NCI-H774 (cell line): ENCODE data around the gene ZFYVE21.
"Not testable (repeated sequence)": the region's sequence is repeated elsewhere in the genome, so short reads cannot be mapped to it uniquely, and the experiment has no call there.

Experiments used
- DNase-seq: peaks from one replicate; lab custom pipeline; 2025; lab: John Stamatoyannopoulos, UW

The ZFYVE21 gene

DNA sequence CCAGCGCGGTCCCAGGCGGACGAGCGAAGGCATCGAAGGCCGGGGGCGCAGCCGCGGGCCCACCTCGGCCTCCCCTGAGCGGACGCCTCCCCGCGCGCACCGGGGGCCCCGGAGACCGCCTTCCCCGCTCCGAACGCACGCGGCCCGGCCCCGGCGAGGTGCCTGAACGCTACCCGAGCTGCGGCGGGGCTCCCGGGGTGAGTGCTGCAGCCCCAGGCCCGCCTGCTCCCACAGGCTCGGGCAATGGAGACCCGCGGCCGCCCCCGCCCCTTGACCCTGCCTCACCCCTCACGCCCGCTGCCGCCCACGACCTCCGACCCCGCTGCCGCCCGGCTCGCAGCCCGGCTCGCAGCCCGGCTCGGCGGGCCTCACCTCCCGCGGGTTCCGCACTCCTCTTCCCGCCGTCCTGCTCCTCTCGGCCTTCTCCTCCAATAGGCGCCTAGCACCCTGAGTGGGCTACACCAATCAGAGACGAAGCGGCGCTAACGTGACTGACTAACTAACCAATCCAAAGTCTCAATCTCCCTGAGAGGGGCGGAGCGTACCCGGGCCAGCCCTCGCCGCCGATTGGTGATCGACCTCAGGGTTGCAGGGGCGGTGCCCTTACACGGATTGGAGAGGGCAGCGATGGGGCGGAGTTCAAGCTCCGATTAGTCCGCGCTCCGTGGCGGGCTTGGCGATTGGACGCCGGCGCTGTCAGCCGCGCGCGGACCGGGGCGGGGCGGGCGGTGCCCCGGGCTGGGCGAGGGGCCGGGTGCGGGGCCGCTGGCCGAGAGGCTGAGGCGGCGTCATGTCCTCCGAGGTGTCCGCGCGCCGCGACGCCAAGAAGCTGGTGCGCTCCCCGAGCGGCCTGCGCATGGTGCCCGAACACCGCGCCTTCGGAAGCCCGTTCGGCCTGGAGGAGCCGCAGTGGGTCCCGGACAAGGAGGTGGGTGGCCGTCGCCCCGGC lies at the start of gene ZFYVE21, which contains the start of gene XRCC3:
ZFYVE21 (plus strand) TSS at position 759 of the 949 bp plus-strand sequence; CDS start at position 791, 32 bp downstream.
XRCC3 (minus strand) TSS at position 400 of the 949 bp plus-strand sequence. CDS start 4,364 bp downstream, outside the sequence.
- peak; percentile 100 for DNase-seq

DNA sequence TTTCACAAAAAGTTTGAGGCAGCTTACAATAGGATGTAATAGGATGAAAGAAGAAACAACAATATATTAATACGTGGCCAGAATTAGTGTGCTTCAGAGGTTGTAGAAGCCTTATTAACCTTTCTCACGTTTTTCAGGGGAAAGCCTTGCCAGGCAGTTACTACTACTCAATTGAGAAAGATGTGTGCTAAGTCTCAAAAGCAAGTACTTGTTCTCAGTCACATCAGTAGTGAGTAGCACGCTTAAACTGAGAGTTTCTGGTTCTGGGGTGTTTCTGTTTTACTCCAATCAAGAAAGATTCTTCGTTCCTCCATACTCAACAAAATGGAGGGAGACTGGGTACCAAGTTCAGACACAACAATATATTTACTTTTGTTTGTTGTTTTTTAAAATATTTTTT lies 47.9 kb upstream of the ZFYVE21 start:
- DNase-seq, result no peak

DNA sequence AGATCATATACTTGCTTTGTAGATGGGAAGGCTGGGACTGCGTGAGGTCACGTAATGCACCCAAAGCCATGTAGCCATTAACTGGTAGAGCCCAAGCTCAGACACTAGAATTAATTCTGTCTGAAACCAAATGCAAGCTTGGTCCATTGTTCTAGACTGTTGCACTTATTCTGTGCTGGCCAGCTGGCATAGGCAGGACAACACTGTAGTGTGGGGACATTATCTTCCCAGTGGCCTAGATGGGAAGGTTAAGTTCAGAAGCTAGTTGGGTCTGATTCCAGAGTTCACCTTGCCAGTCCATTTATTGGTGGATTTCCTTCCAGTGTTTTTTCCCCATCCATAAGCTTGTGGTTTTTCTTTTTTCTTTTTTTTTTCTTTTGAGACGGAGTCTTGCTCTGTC lies 47.5 kb upstream of the ZFYVE21 start:
- no peak for DNase-seq

DNA sequence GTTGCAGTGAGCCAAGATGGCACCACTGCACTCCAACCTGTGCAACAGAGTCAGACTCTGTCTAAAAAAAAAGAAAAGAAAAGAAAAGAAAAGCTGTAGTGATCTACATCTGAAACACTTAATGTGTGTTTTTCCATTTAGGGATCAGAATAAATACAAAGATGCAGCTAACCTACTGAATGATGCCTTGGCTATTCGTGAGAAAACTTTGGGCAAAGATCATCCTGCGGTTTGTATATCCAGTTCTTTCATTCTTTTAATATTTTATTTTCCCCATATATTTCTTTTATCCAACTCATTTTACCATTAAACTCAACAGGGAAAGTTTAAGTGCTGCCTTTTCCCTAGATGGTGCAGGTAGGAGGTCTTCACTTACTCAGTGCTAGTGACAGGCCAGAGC lies 46.2 kb upstream of the ZFYVE21 start:
- no peak for DNase-seq

DNA sequence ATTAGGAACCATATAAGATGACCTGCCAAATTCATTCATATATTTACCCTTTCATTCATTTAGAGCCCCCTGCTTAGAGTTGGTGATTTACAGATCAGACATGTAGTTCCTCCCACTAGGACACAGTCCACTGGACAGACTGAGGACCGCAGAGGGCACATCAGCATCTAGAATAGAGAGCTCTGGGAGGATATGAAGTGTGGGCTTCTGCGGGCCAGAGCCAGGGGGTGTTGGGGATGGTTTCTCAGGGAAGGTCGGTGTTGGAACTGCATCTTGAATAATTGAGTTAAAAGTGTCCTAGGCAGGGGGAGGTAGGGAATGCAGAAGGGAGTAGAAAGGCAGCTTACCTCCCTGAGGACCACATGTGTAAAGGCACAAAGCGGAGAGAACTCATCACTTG lies 43.7 kb upstream of the ZFYVE21 start:
- no peak for DNase-seq

DNA sequence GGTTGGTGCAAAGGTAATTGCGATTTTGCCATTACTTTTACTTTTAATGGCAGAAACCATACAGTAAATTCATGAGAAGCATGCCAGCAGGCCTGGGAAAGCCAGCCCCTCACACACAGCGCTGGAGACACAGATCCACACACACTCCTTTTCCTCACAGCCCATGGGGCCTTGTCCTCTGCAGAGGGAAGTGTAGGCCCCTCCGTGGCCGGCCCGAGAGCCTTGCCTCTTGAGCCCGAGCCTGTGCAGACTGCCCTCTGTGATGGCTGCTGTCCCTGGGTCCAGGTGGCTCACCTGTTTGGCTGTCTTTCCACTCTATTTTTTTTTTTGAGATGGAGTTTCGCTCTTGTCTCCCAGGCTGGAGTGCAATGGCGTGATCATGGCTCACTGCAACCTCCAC lies 39.7 kb upstream of the ZFYVE21 start:
- no peak for DNase-seq

DNA sequence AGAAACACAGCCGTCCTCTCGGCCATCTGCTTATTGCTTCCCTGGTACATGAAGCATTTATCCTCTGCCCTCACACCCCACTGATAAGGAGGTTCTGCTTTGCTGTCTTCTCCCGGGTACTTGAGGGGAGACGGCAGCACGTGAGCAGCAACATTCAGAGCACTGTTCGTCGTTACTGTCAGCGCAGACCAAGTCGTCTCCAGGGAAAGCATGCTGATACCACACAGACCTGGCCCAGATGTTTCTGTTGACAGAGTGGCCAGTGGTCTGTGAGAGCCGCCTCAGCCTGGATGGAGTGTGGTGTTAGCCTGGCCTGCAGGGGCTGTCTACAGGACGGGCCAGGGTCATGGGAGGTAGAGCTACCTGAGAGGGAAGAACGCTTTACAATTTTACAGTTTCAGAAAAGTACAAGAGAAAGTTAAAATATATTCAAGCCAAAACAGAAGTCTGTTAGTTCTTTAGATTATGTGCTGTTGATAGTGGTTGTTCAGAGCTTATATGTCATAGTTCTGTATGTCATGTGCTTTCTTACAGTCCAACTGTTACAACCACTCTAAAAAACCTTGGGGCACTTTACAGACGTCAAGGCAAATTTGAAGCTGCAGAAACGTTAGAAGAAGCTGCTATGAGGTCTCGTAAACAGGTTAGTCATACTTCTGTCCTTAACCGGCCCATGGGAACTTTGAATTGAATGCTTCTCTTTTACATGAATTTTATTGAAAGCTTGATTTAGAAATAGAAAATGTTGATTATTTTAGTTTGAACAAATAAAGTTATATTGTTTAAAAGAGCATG lies 38.5 kb upstream of the ZFYVE21 start:
- DNase-seq, result no peak

DNA sequence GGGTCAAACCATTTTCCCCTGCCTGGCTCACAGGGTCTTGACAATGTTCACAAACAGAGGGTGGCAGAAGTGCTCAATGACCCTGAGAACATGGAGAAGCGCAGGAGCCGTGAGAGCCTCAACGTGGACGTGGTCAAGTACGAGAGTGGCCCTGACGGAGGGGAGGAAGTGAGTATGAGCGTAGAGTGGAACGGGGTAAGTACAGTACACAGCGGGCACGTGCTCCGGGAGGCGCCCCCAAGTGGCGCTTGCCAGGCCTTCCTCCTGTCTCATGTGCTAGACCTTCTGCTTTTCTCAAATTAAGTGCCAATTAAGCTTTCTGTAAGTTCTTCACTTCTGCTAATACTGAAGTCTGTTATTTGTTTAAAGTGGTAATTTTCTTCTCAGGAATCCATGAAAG lies 36.3 kb upstream of the ZFYVE21 start:
- no peak for DNase-seq

DNA sequence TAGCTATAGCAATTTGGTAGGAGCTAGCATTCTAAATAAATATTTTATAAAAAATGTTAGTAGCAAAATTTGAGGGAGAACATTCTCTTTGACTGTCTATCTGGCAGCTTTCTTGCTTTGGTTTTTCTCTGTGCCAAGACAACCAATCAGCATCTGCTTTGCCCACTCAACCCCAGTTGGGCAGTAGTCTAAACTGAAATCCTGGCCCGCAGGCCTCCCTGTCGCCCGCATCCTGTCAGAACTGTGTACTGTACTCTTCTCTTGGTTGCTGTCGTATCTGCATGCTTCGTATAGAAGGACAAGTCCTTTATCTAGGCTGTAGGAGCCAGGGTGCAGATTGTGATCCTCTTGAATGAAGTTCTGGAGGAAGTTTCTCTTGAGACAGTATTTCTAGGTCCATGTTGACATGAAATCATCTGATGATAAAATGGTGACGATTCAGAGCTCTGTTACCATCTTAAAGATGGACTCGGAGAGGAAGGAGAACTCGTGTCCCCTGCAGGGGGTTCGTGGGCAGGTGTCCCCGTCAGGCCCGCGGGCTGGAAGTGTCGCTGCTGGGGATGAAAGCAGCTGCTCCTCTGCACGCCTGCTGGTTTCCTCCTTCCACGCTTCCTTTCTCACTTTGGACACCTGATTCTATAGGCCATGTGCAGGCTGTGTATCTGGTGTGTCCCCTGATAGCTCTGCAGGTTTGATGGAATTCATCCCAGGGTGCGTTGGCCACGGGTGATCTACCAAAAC lies 34.9 kb upstream of the ZFYVE21 start:
- no peak for DNase-seq

DNA sequence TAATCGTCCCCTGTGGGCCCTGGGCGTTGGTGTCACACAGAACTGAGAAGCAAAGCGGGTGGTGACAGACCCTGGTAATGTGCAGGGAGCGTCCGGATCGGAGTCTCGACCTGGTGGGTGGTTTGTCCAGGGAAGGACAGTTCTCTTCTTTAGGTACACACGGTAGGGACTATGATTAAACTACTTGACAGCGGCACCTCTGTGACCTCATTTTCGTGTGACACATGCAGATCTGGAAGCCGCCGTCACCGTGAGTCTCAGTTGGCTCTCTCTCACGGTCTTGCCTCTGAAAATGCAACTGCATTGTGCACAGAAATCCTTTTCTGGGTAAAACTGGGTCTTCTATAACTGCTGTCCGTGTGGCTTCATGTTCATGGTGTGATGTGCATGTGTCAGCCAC lies 32.5 kb upstream of the ZFYVE21 start:
- no peak for DNase-seq

DNA sequence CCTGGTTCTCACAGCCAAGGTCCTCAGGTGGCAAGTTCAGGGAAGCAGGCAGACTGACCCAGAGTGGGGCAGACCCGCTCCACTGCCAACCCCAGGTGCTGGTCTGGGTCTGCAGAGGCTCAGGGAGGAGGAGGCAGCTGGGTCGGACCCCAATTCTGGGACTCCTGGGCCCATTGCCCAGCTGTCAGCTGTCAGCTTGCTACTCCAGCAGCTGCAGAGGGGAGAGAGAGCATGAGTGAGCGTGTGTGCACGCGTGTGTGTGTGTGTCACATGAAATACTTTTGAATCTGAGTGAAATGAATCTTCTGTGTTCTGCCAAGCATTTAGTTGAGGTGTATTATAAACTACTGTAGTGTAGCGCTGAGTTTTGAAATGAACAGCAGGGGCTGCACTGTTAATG lies 31.1 kb upstream of the ZFYVE21 start:
- no peak for DNase-seq

DNA sequence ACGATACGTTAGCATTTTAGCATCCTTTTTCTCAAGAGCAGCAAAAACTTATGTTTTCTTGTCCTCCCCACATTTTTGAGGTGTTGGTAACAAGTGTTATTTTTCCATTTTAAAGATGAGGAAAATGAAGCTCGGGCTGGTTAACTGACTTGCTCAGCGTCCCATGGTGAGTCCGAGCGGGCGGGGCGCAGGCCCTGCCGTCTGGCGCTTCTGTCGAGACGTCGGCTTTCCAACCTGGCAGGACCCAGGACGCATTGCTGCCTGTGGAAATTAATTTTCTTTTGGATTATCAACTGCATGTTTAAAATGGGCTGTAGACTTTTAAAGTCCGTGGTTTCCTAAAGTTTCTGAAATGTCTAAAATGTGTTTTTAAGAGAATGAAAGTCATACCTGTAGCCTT lies 30.7 kb upstream of the ZFYVE21 start:
- DNase-seq, result no peak

DNA sequence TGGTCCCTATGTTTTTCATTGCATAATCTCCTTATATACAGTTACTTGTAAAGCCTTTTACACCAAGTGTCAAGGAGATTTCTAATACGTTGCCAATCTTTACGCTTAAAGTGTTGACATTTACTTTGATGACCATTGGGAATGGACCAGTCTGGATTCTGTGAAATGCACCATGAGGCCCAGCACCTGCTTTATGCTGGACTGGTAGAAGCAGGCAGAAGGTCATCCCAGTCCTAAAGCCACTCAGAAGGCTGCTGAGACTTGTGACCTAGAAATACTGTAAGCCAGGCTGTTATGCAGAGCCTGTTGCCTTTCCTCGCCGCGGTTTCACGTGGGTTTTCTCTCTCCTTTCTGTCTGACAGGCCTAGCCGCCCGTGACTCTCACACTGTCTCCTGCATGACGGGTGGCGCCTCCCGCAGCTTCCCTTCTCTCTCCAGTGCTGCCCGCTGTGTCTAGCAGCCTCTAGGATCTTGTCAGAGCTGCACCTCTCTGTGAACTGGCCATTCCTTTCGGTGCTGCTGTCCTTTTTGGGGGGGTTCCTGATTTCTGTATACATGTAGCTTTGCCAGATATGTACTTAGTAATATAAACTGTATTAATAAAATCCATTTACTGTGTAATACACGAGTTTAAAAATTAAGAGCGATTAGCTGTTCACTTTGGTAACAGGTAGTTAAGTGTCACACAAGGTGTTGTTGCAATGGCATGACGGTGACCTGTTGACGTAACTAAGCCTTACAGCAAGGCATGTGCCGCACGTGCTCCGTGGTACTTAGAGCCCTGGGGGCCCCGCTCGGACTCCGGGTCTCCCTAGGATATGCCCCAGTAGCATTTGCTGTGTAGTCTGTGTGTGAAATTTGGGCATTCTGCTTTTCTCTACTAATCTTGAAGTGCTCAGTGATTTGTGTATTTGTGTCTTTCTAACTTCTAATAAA lies 30.1 kb upstream of the ZFYVE21 start:
- no peak for DNase-seq

DNA sequence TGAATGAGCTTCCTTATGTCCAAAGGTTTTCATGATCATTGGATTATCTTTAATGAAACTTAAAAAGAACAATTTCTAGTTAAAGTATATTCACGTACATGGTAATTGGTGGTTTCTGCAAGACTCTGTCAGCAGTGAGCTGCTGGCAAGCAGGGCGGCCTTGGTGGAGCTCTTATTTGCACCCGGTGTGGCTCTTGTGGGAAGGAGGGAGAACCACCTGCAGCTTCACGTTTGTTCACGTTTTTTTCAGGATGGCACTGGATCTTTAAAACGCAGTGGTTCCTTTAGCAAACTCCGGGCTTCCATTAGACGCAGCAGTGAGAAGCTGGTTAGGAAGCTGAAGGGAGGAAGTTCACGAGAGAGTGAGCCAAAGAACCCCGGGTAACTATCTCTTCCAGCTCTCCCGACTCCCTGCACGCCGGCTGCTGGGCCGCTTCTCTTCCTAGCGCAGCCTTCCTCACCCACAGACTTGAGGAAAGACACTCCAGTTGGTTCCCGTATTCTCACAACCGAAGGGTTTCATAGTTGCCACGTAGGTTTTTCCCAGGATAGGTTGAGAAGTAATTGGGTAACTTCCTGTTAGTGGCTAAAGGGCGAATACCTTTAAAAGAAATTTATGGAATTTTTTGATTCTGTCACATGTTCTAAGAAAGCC lies 28.7 kb upstream of the ZFYVE21 start:
- no peak for DNase-seq

DNA sequence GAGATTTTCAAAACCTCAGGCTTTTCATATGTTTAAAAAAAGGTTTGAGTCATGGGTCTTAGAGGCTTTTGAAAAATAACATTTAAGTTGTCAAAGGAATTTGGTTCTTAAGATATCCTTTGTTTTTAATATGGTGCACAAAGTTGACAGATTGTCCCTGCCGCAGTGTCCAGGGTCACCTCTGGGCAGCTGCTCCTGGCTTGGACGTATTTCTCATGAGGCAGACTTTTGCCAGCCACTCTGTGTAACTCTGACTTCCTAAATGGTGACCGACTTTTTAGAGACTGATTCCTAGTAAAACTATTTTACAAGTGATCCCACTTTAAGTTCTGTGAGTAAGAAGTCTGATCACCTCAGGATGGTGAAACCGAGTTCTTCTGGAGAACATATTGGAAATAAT lies 27.9 kb upstream of the ZFYVE21 start:
- DNase-seq, result no peak

DNA sequence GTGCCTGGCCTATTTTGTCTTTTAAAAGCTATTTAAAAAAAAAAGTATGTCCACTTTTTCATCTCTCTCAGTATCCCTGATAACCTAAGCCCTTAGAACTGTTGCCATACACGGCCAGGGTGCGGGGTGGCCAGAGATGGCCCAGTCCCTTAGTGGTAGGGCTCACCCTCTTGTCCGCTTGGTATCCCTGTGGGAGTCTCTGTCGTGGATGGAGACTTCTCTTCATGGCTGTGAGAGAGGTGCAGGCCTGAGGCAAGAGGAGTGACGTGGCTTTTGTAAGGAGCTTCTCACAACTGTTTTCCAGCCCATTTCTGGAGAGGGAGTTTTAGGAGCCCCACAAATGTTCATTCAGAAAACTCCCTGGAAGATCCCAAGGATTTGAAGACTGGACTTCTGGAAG lies 27.2 kb upstream of the ZFYVE21 start:
- no peak for DNase-seq

DNA sequence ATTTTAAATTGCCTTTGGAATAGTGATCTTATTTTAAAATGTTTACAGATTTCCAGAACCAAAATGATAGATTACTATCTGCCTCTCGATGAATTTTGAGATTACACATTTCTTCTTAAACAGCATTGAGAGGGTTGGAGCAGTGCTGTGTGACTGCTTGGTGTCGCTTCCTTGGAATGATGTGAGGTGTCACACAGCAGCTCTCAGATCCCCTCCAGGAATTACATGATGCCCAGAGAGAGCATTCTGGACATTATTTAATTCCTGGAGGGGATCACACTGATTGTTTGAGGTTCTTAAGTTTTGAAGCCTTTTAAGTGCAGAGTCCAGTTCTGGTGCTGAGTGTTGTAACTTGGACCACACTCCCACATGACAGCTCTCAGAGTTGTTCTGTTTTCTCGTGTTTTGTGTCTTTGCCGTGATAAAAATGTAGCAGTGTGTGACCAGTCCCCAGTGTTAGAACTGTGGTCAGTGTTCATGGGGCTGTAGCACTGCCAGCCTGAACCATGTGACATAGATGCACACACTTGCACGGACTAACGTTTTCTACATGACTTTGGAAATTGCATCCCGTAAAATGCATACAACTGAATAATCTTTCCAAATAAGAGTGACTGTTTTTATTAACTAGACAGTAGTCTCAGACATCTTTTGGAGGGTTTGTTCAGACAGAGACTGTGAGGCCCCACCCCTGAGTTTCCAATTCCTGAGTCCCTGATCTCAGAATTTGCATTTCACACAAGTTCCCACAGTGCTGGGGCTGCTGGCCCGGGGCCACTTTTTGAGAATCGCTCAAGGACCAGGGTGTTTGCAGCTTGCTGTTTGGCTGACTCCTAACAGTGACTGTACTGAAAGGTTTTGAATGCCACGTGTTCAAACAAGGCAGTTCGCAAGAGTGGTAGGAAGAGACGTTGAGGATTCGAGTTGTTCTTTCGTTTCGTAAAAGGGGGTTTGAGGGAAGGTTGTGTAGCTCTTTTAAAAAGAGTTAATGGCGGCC lies 26.4 kb upstream of the ZFYVE21 start:
- DNase-seq, result no peak

DNA sequence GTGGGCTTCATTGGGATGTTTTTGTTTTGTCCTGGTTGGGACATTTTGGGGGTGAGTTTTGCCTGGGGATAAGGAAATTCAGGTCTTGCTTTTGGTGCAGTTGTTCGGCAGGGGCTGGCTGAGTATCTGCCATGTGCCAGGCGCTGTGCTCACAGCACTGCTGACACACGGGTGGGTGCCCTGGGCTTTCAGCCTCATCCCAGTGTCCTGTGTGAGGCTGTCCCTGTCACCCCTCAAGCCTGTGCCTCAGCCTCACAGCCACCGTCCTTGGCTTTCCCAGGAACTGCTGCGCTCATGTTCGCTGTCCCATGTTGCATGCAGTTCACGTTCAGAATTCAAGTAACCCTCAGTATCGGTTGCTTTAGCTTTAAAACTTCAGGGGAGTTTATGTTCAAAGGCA lies 25.3 kb upstream of the ZFYVE21 start:
- no peak for DNase-seq

DNA sequence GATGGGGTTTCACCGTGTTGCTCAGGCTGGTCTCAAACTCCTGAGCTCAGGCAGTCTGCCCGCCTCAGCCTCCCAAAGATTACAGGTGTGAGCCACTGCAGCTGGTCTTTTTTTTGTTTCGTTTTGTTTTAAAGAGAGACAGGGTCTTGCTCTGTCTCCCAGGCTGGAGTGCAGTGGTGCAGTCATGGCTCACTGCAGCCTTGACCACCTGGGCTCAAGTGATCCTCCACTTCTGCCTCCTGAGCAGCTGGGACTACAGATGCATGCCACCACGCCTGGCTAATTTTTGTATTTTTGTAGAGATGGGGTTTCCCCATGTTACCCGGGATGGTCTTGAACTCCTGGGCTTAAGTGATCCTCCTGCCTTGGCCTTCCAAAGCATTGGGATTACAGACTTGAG lies 24.0 kb upstream of the ZFYVE21 start:
- DNase-seq, result not testable (repeated sequence)
